Measurements from ENCODE around the gene ANTKMT. TPM values are rescaled to one million over a fixed set of nuclear protein-coding genes. Genes with fewer than 3 reads are reported as not detected.

ANTKMT gene
- total RNA-seq, 1 experiment from 2014 or later: 93.6 TPM

DNA sequence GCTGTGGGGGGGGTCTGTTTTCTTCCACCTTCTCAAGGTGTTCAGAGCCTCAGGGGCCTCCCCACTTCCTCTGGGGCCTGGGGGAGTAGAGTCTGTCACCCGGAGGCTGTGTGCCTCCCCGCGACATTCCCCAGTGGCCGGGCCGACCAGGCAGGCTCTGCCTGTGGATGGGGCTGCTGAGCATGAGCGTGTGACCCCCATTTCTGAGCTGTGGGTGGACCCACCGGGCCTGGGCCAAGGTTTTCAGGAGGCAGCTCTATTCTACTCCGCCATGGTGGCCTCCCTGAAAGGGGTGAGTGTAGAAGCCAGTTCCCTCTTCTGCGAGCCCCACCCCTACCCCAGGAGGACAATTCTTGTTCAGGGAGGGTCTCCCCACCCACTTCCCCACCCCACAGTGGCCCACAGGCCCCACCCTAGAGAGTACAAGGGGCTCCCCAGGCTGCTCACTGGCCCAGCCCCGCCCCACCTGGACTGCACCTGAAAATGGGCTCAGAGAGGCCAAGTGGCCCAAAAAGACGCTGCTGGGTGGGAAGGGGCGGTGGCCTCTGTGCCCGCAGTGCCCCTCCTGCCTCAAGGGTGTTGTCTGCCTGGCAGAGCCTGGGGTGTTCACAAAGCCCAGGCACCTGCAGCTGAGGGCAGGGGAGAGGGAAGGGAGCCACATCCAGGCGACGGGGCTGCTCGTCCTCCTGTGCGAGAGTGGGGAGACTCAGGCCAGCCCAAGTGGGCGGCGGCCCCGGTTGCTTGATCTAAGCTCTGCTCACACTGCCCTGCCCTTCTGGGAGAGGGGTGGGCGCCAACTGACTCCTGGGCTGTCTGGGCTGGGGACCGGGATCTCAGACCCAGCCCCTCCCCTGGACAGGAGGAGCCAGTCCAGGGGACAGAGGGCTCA, 40.9 kb downstream of the ANTKMT start:
- intact Hi-C loops (cut with micrococcal nuclease; ENCODE audit: unreplicated experiment) (no loop called here), in situ Hi-C loops (cut with HindIII; ENCODE audit: low pct_unique_long_range_greater_than_20kb, low sequenced_read_pairs) (no loop called here)
- POLR2A ChIA-PET: interaction anchor here (0.6 kb wide), 1 partner anchor 327 kb away, joined by 10 read pairs; no protein-coding TSS in a partner anchor
- Histone ChIP-seq H3K27ac (ENCODE audit: low read length) (no peak overlapping the region), H3K4me3 (ENCODE audit: low read depth in 2 of 2, low read length in 2 of 2) (no peak overlapping the region), H3K27me3 (ENCODE audit: control insufficient read depth, insufficient read depth, low read length) (no peaks in the 10 kb centered on the region), H3K9me3 (ENCODE audit: control insufficient read depth, insufficient read depth, low read depth, low read length) (no peaks in the 10 kb centered on the region), H3K4me1 (ENCODE audit: control insufficient read depth, insufficient read depth, low read length) (peaks cover 18% of the 10 kb centered on the region), H3K36me3 (ENCODE audit: control insufficient read depth, insufficient read depth, low read length) (no peaks in the 10 kb centered on the region)
- TF ChIP-seq POLR2AphosphoS5 (IDR thresholded peaks at IDR 0.05; ENCODE audit: low read depth, low read length): no peak
- no peak for TF ChIP-seq SIN3A (IDR thresholded peaks at IDR 0.05; ENCODE audit: borderline replicate concordance, insufficient read depth, low read depth, low read length)
- no peak for TF ChIP-seq TCF7L2 (IDR thresholded peaks at IDR 0.05; ENCODE audit: low read depth, low read length)
- TF ChIP-seq, protein P1, sequence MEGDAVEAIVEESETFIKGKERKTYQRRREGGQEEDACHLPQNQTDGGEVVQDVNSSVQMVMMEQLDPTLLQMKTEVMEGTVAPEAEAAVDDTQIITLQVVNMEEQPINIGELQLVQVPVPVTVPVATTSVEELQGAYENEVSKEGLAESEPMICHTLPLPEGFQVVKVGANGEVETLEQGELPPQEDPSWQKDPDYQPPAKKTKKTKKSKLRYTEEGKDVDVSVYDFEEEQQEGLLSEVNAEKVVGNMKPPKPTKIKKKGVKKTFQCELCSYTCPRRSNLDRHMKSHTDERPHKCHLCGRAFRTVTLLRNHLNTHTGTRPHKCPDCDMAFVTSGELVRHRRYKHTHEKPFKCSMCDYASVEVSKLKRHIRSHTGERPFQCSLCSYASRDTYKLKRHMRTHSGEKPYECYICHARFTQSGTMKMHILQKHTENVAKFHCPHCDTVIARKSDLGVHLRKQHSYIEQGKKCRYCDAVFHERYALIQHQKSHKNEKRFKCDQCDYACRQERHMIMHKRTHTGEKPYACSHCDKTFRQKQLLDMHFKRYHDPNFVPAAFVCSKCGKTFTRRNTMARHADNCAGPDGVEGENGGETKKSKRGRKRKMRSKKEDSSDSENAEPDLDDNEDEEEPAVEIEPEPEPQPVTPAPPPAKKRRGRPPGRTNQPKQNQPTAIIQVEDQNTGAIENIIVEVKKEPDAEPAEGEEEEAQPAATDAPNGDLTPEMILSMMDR (IDR thresholded peaks at IDR 0.05): no peak
- TF ChIP-seq, protein P2, sequence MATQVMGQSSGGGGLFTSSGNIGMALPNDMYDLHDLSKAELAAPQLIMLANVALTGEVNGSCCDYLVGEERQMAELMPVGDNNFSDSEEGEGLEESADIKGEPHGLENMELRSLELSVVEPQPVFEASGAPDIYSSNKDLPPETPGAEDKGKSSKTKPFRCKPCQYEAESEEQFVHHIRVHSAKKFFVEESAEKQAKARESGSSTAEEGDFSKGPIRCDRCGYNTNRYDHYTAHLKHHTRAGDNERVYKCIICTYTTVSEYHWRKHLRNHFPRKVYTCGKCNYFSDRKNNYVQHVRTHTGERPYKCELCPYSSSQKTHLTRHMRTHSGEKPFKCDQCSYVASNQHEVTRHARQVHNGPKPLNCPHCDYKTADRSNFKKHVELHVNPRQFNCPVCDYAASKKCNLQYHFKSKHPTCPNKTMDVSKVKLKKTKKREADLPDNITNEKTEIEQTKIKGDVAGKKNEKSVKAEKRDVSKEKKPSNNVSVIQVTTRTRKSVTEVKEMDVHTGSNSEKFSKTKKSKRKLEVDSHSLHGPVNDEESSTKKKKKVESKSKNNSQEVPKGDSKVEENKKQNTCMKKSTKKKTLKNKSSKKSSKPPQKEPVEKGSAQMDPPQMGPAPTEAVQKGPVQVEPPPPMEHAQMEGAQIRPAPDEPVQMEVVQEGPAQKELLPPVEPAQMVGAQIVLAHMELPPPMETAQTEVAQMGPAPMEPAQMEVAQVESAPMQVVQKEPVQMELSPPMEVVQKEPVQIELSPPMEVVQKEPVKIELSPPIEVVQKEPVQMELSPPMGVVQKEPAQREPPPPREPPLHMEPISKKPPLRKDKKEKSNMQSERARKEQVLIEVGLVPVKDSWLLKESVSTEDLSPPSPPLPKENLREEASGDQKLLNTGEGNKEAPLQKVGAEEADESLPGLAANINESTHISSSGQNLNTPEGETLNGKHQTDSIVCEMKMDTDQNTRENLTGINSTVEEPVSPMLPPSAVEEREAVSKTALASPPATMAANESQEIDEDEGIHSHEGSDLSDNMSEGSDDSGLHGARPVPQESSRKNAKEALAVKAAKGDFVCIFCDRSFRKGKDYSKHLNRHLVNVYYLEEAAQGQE (IDR thresholded peaks at IDR 0.05; ENCODE audit: insufficient read depth in 1 of 2, low read depth in 2 of 2, low read length in 1 of 2): no peak
- ATAC-seq (peak; percentile 16; the same call in 1 of the 2 replicates), DNase-seq (ENCODE audit: low read depth, low spot score) (no peak)
- CTCF ChIA-PET: no interaction called here
- BruUV-seq (replicated peaks): no TSS peak

DNA sequence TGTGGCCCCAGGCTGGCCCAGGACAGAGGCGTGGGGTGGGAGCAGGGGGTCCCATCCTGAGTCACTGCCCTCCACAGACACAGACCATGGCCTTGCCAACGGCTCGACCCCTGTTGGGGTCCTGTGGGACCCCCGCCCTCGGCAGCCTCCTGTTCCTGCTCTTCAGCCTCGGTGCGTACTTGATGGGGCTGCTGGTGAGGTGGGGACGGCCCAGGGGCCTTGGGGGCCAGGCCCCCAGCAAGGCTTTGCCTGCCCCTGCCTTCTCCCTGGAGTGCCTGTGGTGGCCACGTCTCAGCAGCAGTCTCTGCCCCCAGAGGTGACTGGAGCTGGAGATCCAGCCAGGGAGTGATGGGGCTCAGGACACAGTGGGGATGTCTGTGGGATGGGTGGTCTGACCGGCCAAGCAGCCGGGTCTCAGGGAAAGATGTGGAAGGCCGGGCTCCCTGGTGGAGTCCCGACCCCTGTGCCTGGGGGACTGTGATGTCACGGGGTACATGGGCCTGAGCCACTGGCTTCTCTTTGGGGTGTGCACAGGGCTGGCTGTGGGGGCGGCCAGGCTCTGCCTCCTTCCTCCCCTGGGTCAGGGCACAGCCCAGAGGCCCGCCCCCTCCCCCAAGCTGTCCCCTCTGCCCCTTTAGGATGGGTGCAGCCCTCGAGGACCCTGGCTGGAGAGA, 41.8 kb downstream of the ANTKMT start:
- no peak for TF ChIP-seq SIN3A (IDR thresholded peaks at IDR 0.05; ENCODE audit: borderline replicate concordance, insufficient read depth, low read depth, low read length)
- in situ Hi-C loops (cut with HindIII; ENCODE audit: low pct_unique_long_range_greater_than_20kb, low sequenced_read_pairs): no loop called here
- CTCF ChIA-PET: no interaction called here
- no peaks in the 10 kb centered on the region for H3K36me3 ChIP-seq (ENCODE audit: control insufficient read depth, insufficient read depth, low read length)
- no peak for DNase-seq (ENCODE audit: low read depth, low spot score)
- H3K27me3 ChIP-seq (ENCODE audit: control insufficient read depth, insufficient read depth, low read length): no peaks in the 10 kb centered on the region
- H3K4me3 ChIP-seq (ENCODE audit: low read depth in 2 of 2, low read length in 2 of 2): no peak overlapping the region
- H3K4me1 ChIP-seq (ENCODE audit: control insufficient read depth, insufficient read depth, low read length): peaks cover 18% of the 10 kb centered on the region
- no peaks in the 10 kb centered on the region for H3K9me3 ChIP-seq (ENCODE audit: control insufficient read depth, insufficient read depth, low read depth, low read length)
- POLR2A ChIA-PET: no interaction called here
- BruUV-seq (replicated peaks): no TSS peak
- intact Hi-C loops (cut with micrococcal nuclease; ENCODE audit: unreplicated experiment): no loop called here
- no peak overlapping the region for H3K27ac ChIP-seq (ENCODE audit: low read length)
- peak; percentile 37 for ATAC-seq

Measured in Panc1 (cell line).